Measurements from ENCODE around the gene RAB39B. TPM values are rescaled to one million over a fixed set of nuclear protein-coding genes. Genes with fewer than 3 reads are reported as not detected.

RAB39B gene
- polyA plus RNA-seq, 3 donors, result 0.10 to 0.86 (median 0.34) TPM

GRCh38 chrX:155216940-155217440 is 47.3 kb downstream of the RAB39B start:
- 11 to 43% (median 13%) methylated on average over 11 of the region's 11 CpGs for WGBS, 3 donors
- H3K27ac ChIP-seq (ENCODE audit: low read depth, low read length), result no peak overlapping the region

GRCh38 chrX:155216179-155216939 is 47.9 kb downstream of the RAB39B start, which contains the start of gene VBP1:
Gene VBP1, plus strand, starts transcription at chrX:155216460. Its CDS starts 23 bp downstream, at chrX:155216483.
- H3K27ac ChIP-seq (ENCODE audit: low read depth, low read length), result no peak within 1 kb of the TSS
- WGBS, 3 donors, result 0 to 37% (median 0%) methylated on average over 29 to 53 of the region's 53 CpGs

GRCh38 chrX:155215443-155216178 is 48.7 kb downstream of the RAB39B start:
- 43 to 54% (median 50%) methylated on average over 11 to 15 of the region's 15 CpGs for WGBS, 3 donors

GRCh38 chrX:155213731-155214130 is 50.6 kb downstream of the RAB39B start:
- H3K27ac ChIP-seq (ENCODE audit: low read depth, low read length), result no peak overlapping the region
- 75 to 93% (median 89%) methylated on average over 4 of the region's 4 CpGs for WGBS, 3 donors

More at GRCh38 chrX:155215443-155216178, 48.7 kb downstream of the RAB39B start:
- H3K27ac ChIP-seq (ENCODE audit: low read depth, low read length), result no peak overlapping the region

GRCh38 chrX:155211208-155211607 is 53.1 kb downstream of the RAB39B start:
- 69 to 92% (median 87%) methylated on average over 3 of the region's 3 CpGs for WGBS, 3 donors
- H3K27ac ChIP-seq (ENCODE audit: low read depth, low read length), result no peak overlapping the region

Other genes starting within 250 kb of the RAB39B start
- 10 to 100 TPM in 2 of 3 donors, 1 to 10 TPM in 1; 5.1 to 26.7 (median 25.8) TPM for gene F8, start 241.8 kb downstream of the RAB39B start, polyA plus RNA-seq
- gene FUNDC2, start 237.6 kb downstream of the RAB39B start, polyA plus RNA-seq, result 100 to 1,000 TPM; 106 to 176 (median 145) TPM
- gene CMC4, start 193.4 kb downstream of the RAB39B start, polyA plus RNA-seq, result 10 to 100 TPM in 2 of 3 donors, 1 to 10 TPM in 1; 9.5 to 21.5 (median 12.6) TPM
- 10 to 100 TPM; 10.1 to 31.0 (median 11.0) TPM for gene MTCP1, start 193.4 kb downstream of the RAB39B start, polyA plus RNA-seq
- gene BRCC3, start 193.0 kb downstream of the RAB39B start, polyA plus RNA-seq, result 10 to 100 TPM in 1 of 3 donors, 1 to 10 TPM in 2; 7.7 to 10.1 (median 7.8) TPM
- gene VBP1, start 48.0 kb downstream of the RAB39B start, polyA plus RNA-seq, result 10 to 100 TPM; 14.2 to 49.6 (median 29.9) TPM
- gene CLIC2, start 70.1 kb upstream of the RAB39B start, polyA plus RNA-seq, result 10 to 100 TPM in 2 of 3 donors, 1 to 10 TPM in 1; 2.0 to 29.7 (median 12.8) TPM
- gene F8A2, start 117.6 kb upstream of the RAB39B start, polyA plus RNA-seq, result not detected
- 10 to 100 TPM in 1 of 3 donors, 1 to 10 TPM in 1, not detected in 1; 4.1 to 10.4 TPM for gene F8A3, start 194.1 kb upstream of the RAB39B start, polyA plus RNA-seq

Data from adipose tissue (tissue), 3 donors.